CD4-positive, alpha-beta T cell (primary cell): ENCODE data around the gene ARHGEF5. TPM values are rescaled to one million over a fixed set of nuclear protein-coding genes. Genes with fewer than 3 reads are reported as not detected.

Experiments
- ATAC-seq: fragments of 200-7000 bp; cut with Tn5 transposase; one replicate; pipeline ENCODE4 v1.10.0; 2022; ENCODE audit warnings: mild to moderate bottlenecking; ENCODE audit not compliant: poor library complexity
- CTCF ChIA-PET: fragments of 350-600 bp; sonication (Branson Sonifier 250); formaldehyde crosslinking; loops from one replicate; lab custom pipeline; 2021; ENCODE audit warnings: antibody characterized with exemption, inconsistent platforms; lab: Charles Lee
- POLR2A ChIA-PET: fragments of 350-600 bp; sonication (Branson Sonifier 250); formaldehyde crosslinking; loops from one replicate; lab custom pipeline; 2021; ENCODE audit warnings: antibody characterized with exemption, inconsistent platforms; lab: Charles Lee
- DNase-seq, 14 experiments: peaks; one replicate each; pipeline ENCODE4 v3.0.0-alpha.2; 2013 to 2020; ENCODE audit warnings: mixed read lengths in 2 of 14
- H3K27ac ChIP-seq, 2 donors: one replicate each; pipeline versions ENCODE4 v1.5.1 to v1.7.0; 2013; ENCODE audit warnings: low read length in 2 of 2, low read depth in 1 of 2, mild to moderate bottlenecking in 1 of 2
- H3K27me3 ChIP-seq, 2 experiments: 1 replicate in 1 of 2; 2 replicates in 1 of 2; pipeline versions ENCODE4 v1.6.1 to v1.7.0; 2013; ENCODE audit warnings: low read length in 2 of 2, control low read depth in 1 of 2, mild to moderate bottlenecking in 1 of 2, moderate library complexity in 1 of 2; ENCODE audit not compliant: insufficient read depth in 2 of 2, control insufficient read depth in 1 of 2
- H3K36me3 ChIP-seq: one replicate; pipeline ENCODE4 v1.6.1; 2013; ENCODE audit warnings: low read length, control low read depth; ENCODE audit not compliant: insufficient read depth
- H3K4me1 ChIP-seq: one replicate; pipeline ENCODE4 v1.6.1; 2013; ENCODE audit warnings: low read length, control low read depth; ENCODE audit not compliant: insufficient read depth
- H3K4me3 ChIP-seq: one replicate; pipeline ENCODE4 v1.5.1; 2013; ENCODE audit warnings: mild to moderate bottlenecking, low read length, moderate library complexity
- H3K9me3 ChIP-seq, 2 experiments: 1 replicate in 1 of 2; 2 replicates in 1 of 2; pipeline versions ENCODE4 v1.6.1 to v1.7.0; 2013; ENCODE audit warnings: low read length in 2 of 2, mild to moderate bottlenecking in 2 of 2, control low read depth in 1 of 2, moderate library complexity in 1 of 2; ENCODE audit not compliant: control insufficient read depth in 1 of 2, insufficient read depth in 1 of 2
- H3K27ac Mint-ChIP-seq: one replicate; pipeline ENCODE4 v1.8.0; 2020; ENCODE audit warnings: mixed read lengths
- H3K27me3 Mint-ChIP-seq: one replicate; pipeline ENCODE4 v1.8.0; 2021; ENCODE audit warnings: mixed read lengths
- H3K36me3 Mint-ChIP-seq: one replicate; pipeline ENCODE4 v1.8.0; 2021; ENCODE audit warnings: low read depth, mixed read lengths
- H3K4me1 Mint-ChIP-seq: one replicate; pipeline ENCODE4 v1.8.0; 2021; ENCODE audit warnings: low read depth, mixed read lengths
- H3K4me3 Mint-ChIP-seq: one replicate; pipeline ENCODE4 v1.8.0; 2020; ENCODE audit warnings: mild to moderate bottlenecking, mixed read lengths
- H3K9me3 Mint-ChIP-seq: one replicate; pipeline ENCODE4 v1.8.0; 2020; ENCODE audit warnings: mixed read lengths
- intact Hi-C, 2 experiments: fragments of 100-400 bp; cut with DNase I in 1 of 2; cut with micrococcal nuclease in 1 of 2; formaldehyde crosslinking; loops; one replicate each; pipeline versions ENCODE4 v1.15.1 to v1.9.0; 2023 to 2025; cut with DNase I, micrococcal nuclease
- total RNA-seq, 174 experiments: library from RNA in 2 of 174; stranded (reverse) in 2 of 174; gene quantifications; one replicate each; pipeline ENCODE4 v1.2.3 and lab custom pipeline; 2021 to 2026
- TF ChIP-seq, protein P1 (sequence below): fragments of 200-600 bp; IDR thresholded peaks from one replicate; pipeline ENCODE4 v1.8.0; 2022; ENCODE audit warnings: antibody characterized with exemption, mild to moderate bottlenecking

Gene ARHGEF5
- total RNA-seq, 2 experiments from 2014 or later: 7.9 to 9.0 TPM

DNA sequence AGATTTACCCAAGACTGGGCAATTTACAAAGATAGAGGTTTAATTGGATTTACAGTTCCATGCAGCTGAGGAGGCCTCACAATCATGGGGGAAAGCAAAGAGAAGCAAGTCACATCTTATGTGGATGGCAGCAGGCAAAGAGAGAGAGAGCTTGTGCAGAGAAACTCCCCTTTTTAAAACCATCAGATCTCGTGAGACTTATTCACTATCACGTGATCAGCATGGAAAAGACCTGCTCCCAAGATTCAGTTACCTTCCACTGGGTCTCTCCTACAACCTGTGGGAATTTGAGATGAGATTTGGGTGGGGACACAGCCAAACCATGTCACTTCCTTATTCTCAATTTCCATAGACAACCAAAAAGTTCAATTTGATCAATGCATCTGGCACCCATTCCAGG, 73.2 kb downstream of the ARHGEF5 start:
- no peak overlapping the region for H3K4me3 ChIP-seq
- peaks cover 4% of the 10 kb centered on the region for H3K27me3 Mint-ChIP-seq
- TF ChIP-seq, protein P1, sequence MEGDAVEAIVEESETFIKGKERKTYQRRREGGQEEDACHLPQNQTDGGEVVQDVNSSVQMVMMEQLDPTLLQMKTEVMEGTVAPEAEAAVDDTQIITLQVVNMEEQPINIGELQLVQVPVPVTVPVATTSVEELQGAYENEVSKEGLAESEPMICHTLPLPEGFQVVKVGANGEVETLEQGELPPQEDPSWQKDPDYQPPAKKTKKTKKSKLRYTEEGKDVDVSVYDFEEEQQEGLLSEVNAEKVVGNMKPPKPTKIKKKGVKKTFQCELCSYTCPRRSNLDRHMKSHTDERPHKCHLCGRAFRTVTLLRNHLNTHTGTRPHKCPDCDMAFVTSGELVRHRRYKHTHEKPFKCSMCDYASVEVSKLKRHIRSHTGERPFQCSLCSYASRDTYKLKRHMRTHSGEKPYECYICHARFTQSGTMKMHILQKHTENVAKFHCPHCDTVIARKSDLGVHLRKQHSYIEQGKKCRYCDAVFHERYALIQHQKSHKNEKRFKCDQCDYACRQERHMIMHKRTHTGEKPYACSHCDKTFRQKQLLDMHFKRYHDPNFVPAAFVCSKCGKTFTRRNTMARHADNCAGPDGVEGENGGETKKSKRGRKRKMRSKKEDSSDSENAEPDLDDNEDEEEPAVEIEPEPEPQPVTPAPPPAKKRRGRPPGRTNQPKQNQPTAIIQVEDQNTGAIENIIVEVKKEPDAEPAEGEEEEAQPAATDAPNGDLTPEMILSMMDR: no peak
- no peaks in the 10 kb centered on the region for H3K27me3 ChIP-seq
- CTCF ChIA-PET: no interaction called here
- H3K9me3 Mint-ChIP-seq: peaks cover 7% of the 10 kb centered on the region
- H3K4me1 Mint-ChIP-seq: no peaks in the 10 kb centered on the region
- ATAC-seq: no peak
- H3K4me1 ChIP-seq: no peaks in the 10 kb centered on the region
- no peaks in the 10 kb centered on the region for H3K36me3 ChIP-seq
- H3K9me3 ChIP-seq: peaks cover 0 to 14% of the 10 kb centered on the region in 2 experiments
- H3K36me3 Mint-ChIP-seq: peaks cover 4% of the 10 kb centered on the region
- no peak overlapping the region for H3K27ac Mint-ChIP-seq
- H3K27ac ChIP-seq: no peak overlapping the region
- intact Hi-C loops: no loop called here
- POLR2A ChIA-PET: no interaction called here
- H3K4me3 Mint-ChIP-seq: no peak overlapping the region
- no peak for DNase-seq

Other genes starting within 250 kb of the ARHGEF5 start
- not detected for gene OR2A2, start 245.8 kb upstream of the ARHGEF5 start, total RNA-seq
- not detected for gene OR2A14, start 232.2 kb upstream of the ARHGEF5 start, total RNA-seq
- gene CTAGE4, start 171.9 kb upstream of the ARHGEF5 start, total RNA-seq: 1 to 10 TPM in 1 of 2 experiments, under 1 TPM in 1; 0.95 to 1.2 TPM
- gene ARHGEF35, start 159.6 kb upstream of the ARHGEF5 start, total RNA-seq: 1 to 10 TPM; 2.0 to 3.2 TPM
- not detected for gene OR2A42, start 115.8 kb upstream of the ARHGEF5 start, total RNA-seq
- gene OR2A7, start 90.6 kb upstream of the ARHGEF5 start, total RNA-seq: 1 to 10 TPM; 5.4 to 5.6 TPM
- under 1 TPM; 0.17 to 0.30 TPM for gene CTAGE8, start 86.1 kb upstream of the ARHGEF5 start, total RNA-seq
- gene OR2A1, start 43.0 kb upstream of the ARHGEF5 start, total RNA-seq: under 1 TPM; 0.11 to 0.19 TPM
- not detected for gene NOBOX, start 48.3 kb downstream of the ARHGEF5 start, total RNA-seq